Measurements from ENCODE around the gene MMP24.

DNA sequence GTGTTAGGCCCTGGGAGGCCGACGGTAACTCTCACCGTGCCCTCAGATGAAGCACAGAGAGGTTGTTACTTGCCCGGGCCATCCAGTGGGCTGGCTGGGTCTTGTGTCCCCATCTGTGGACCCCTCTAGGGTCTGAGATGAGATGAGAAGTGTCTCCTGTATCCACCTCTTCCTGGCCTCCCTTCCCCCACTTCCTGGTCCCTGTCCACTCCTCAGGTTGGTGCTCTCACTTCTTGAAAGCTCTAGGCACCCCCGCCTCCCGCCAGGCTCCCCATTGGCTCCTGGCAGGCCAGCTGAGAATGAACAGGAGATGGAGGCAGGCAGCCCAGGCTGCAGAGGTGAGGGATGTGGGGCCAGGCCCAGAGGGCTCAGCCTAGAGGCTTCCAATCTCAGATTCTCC, 49.9 kb downstream of the MMP24 start:
- TF ChIP-seq EZH2phosphoT487 (IDR thresholded peaks at IDR 0.05; ENCODE audit: insufficient read depth, low read depth), result no peak
- no peak for TF ChIP-seq EZH2 (IDR thresholded peaks at IDR 0.05; ENCODE audit: insufficient read depth, poor library complexity, severe bottlenecking)
